Mesodermal cell (in vitro differentiated cells): ENCODE measurements around the gene LACRT.

Experiments
- H3K27ac ChIP-seq: 2 replicates; pipeline ENCODE4 v1.7.0; 2013; ENCODE audit warnings: mild to moderate bottlenecking, low read depth, low read length, moderate library complexity; ENCODE audit not compliant: severe bottlenecking
- H3K36me3 ChIP-seq: 2 replicates; pipeline ENCODE4 v1.7.1; 2013; ENCODE audit warnings: mild to moderate bottlenecking, low read length, moderate library complexity; ENCODE audit not compliant: control insufficient read depth, insufficient read depth
- H3K4me1 ChIP-seq: one replicate; pipeline ENCODE4 v1.7.1; 2013; ENCODE audit warnings: mild to moderate bottlenecking, low read length; ENCODE audit not compliant: insufficient read depth, control insufficient read depth, poor library complexity, severe bottlenecking
- H3K4me3 ChIP-seq: 2 replicates; pipeline ENCODE4 v1.7.0; 2013; ENCODE audit warnings: low read length, control low read depth, mild to moderate bottlenecking; ENCODE audit not compliant: insufficient read depth, poor library complexity, severe bottlenecking; ENCODE audit errors: extremely low read depth
- H3K9me3 ChIP-seq: 2 replicates; pipeline ENCODE4 v1.7.1; 2013; ENCODE audit warnings: mild to moderate bottlenecking, low read length, moderate library complexity; ENCODE audit not compliant: control insufficient read depth
- WGBS, 2 experiments: methylation state at CpG; one replicate each; pipeline ENCODE4 v1.1.5; 2013; ENCODE audit warnings: missing lambda C conversion rate in 2 of 2; ENCODE audit not compliant: insufficient coverage in 2 of 2; 5-methylcytosine and 5-hydroxymethylcytosine counted together

Gene LACRT

DNA sequence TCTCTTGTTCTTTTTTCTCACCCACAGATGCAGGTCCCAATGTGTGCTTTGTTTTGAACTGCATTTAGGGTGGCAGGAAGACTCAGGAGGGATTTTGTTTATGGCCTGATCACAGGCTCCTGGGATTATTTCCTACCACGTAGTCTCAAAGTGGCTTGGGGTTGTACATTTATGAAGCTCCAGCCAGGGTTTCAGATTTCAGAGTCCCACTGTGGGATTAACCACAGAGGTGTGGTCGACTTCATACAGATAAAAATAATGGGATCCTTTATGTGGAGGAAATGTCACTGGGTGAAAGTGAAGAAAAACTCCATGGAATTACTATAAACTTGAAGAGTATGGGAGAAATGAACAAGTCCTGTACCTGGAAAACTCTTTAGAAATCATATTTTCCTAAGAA, 32.0 kb downstream of the LACRT start:
- no peak overlapping the region for H3K4me3 ChIP-seq
- H3K9me3 ChIP-seq = no peaks in the 10 kb centered on the region
- H3K27ac ChIP-seq = no peak overlapping the region
- H3K4me1 ChIP-seq = peaks cover 8% of the 10 kb centered on the region
- no peaks in the 10 kb centered on the region for H3K36me3 ChIP-seq
- 86 to 100% methylated on average over 1 of the region's 2 CpGs for whole genome bisulfite sequencing, 2 experiments

DNA sequence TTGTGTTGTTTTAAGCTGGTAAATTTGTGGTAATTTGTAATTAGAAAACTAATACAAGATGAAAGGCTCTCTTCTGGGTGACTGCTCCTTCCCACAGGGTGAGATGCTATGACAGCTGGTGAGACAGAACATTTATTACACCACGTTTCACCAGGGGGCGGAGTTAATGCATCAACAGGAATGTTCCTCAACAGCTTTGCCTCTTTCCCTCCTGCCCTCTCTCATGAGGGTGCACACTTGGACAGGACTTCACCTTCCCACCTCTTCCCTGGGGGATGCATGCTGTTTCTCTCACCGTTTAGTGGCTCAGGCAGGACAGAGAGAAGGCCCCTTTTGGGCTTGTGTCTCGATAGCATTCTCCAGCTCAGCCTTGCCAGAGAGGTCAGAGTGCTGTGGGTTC, 32.9 kb downstream of the LACRT start:
- no peak overlapping the region for H3K4me3 ChIP-seq
- H3K9me3 ChIP-seq = no peaks in the 10 kb centered on the region
- WGBS, 2 experiments = 67 to 68% methylated on average over 3 to 4 of the region's 4 CpGs
- H3K27ac ChIP-seq = no peak overlapping the region
- H3K36me3 ChIP-seq = no peaks in the 10 kb centered on the region
- peaks cover 8% of the 10 kb centered on the region for H3K4me1 ChIP-seq

- Histone ChIP-seq H3K4me1 (peaks cover 4% of the 10 kb centered on the region), H3K36me3 (no peaks in the 10 kb centered on the region), H3K9me3 (no peaks in the 10 kb centered on the region), H3K27ac (no peak overlapping the region), H3K4me3 (no peak overlapping the region)
- 82 to 86% methylated on average over 5 of the region's 5 CpGs for WGBS, 2 experiments
These were observed 35.7 kb downstream of the LACRT start for GRCh38 chr12:54598970-54599369.

DNA sequence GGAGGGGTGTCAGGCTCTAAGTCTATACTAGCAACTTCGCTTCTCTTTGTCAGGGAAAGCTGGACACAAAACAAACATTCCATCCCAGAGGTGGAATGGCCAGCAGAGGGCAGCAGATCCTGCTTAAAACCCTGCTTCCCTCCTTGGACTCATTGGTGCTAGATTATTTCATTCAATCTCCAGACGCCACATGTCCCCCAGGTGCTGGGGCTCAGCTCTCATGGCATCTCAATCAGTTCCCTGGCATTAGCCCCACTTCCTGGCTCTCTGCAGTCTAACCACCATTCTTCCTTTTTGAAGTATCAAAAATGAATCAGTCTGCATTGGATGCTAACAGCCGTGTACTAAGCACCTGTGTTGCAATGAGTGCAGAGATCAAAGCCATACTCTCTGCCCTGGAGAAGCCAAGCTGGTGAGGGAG, 38.2 kb downstream of the LACRT start:
- H3K4me1 ChIP-seq = peaks cover 8% of the 10 kb centered on the region
- no peaks in the 10 kb centered on the region for H3K36me3 ChIP-seq
- no peak overlapping the region for H3K4me3 ChIP-seq
- H3K27ac ChIP-seq = no peak overlapping the region
- 61 to 71% methylated on average over 2 to 3 of the region's 3 CpGs for WGBS, 2 experiments
- no peaks in the 10 kb centered on the region for H3K9me3 ChIP-seq

DNA sequence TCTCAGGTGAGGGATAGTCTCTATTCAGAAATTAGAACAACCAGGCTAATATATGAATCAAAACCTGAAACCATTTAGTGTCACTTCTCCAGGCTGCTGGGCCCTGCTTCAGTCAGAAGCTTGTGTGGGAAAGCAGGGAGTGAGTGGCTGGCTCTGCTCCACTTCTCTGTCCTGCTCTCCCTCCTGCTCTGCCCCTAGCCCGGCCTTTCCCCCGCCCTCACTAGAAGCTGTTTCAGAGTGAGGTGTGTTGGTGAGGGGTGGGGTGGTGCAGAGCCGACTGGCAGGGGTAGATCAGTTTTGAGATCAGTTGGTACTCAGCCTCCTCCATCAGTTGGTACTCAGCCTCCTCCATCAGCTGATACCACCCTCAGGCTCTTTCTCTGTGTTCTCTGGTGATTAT, 39.2 kb downstream of the LACRT start:
- Histone ChIP-seq H3K9me3 (no peaks in the 10 kb centered on the region), H3K27ac (no peak overlapping the region), H3K4me1 (peaks cover 8% of the 10 kb centered on the region), H3K4me3 (no peak overlapping the region), H3K36me3 (no peaks in the 10 kb centered on the region)
- WGBS, 2 experiments = no CpG with 5 or more reads among the region's 3 CpGs

DNA sequence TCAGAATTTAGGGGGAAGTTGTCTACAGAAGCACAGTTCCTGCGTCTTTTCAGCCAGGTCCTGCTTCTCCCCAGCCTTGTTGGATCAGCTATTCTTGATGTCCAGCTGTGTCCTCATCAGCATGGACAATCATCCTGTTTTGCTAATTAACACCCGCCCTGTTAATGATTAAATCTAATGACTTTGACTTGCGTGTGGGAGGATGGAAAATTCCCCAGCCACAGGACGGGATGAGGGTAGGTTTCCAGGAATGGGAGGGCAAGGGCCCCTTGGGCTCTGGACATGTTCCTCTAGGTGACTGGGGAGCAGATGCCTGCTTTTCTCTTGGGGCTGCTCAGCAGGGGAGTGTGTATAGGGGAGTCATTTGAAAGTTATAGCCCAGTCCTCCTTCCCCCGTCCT, 41.0 kb downstream of the LACRT start:
- no peaks in the 10 kb centered on the region for H3K36me3 ChIP-seq
- no peak overlapping the region for H3K4me3 ChIP-seq
- no peak overlapping the region for H3K27ac ChIP-seq
- no peaks in the 10 kb centered on the region for H3K9me3 ChIP-seq
- WGBS, 2 experiments = 57 to 65% methylated on average over 1 to 2 of the region's 5 CpGs
- H3K4me1 ChIP-seq = peaks cover 8% of the 10 kb centered on the region

- H3K36me3 ChIP-seq = no peaks in the 10 kb centered on the region
- H3K27ac ChIP-seq = no peak overlapping the region
- peaks cover 8% of the 10 kb centered on the region for H3K4me1 ChIP-seq
- no peak overlapping the region for H3K4me3 ChIP-seq
- 68 to 78% methylated on average over 3 of the region's 4 CpGs for WGBS, 2 experiments
- no peaks in the 10 kb centered on the region for H3K9me3 ChIP-seq
These were observed 41.6 kb downstream of the LACRT start for GRCh38 chr12:54593135-54593534.

DNA sequence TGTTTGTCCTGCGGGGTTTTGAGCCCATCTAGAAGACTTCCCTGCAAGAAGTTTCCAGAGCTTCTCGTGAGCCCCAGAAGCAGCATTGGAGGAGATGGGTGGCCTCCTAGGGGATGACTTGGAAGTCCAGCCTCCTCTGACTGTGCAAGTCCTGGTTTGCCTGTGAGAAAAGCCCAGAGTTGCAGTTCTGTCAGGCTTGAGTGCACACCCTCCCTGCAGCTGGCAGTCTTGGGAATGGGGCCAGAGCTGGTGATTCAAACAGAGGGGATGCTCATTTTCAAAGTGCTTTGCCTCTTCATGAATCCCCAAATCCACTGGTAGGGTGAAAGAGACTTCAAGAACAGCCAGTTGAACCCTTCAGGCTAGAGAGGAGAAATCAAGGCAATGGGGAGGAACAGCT, 42.4 kb downstream of the LACRT start:
- H3K4me1 ChIP-seq = peaks cover 17% of the 10 kb centered on the region
- no peaks in the 10 kb centered on the region for H3K9me3 ChIP-seq
- 85 to 94% methylated on average over 2 of the region's 2 CpGs for WGBS, 2 experiments
- H3K27ac ChIP-seq = no peak overlapping the region
- no peak overlapping the region for H3K4me3 ChIP-seq
- H3K36me3 ChIP-seq = no peaks in the 10 kb centered on the region

DNA sequence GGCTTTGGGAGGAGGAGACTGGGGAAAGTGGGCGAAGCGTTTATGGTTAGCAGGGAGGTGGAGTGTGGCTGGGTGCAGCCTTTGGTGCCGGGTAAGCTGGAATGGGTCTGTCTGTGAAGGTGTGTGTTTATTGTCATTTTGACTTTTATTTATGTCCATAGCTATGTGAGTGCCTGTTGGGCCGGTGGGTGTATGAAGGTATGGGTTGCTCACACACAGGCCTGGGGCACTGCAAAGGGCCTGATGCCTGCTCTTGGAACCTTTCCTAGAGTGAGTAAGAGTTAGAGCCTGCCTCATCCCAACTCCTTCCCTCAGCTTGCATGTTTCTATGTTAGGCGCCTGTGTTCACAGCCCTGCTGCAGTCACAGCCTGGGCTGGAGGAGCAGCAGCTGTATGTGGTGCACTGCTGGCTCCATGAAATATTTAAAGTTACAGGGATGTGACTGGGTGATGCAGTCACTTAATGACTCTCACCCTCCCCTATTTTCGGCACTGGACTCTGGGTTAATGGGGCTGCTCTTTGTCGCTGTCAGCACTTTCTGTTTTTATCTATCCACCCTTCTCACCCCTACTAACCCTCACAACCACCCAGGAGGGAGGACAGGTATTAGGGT, 43.6 kb downstream of the LACRT start:
- no peak overlapping the region for H3K4me3 ChIP-seq
- WGBS, 2 experiments = 70 to 90% methylated on average over 3 of the region's 7 CpGs
- no peaks in the 10 kb centered on the region for H3K36me3 ChIP-seq
- H3K27ac ChIP-seq = no peak overlapping the region
- H3K9me3 ChIP-seq = no peaks in the 10 kb centered on the region
- H3K4me1 ChIP-seq = peaks cover 18% of the 10 kb centered on the region

- peaks cover 18% of the 10 kb centered on the region for H3K4me1 ChIP-seq
- H3K4me3 ChIP-seq = no peak overlapping the region
- 66 to 83% methylated on average over 3 to 4 of the region's 5 CpGs for WGBS, 2 experiments
- no peaks in the 10 kb centered on the region for H3K9me3 ChIP-seq
- H3K27ac ChIP-seq = no peak overlapping the region
- H3K36me3 ChIP-seq = no peaks in the 10 kb centered on the region
These were observed 44.7 kb downstream of the LACRT start for GRCh38 chr12:54589964-54590363.

GRCh38 chr12:54588890-54589267, 45.8 kb downstream of the LACRT start:
- H3K4me3 ChIP-seq = peak overlapping the region; percentile 25
- WGBS, 2 experiments = 27 to 30% methylated on average over 13 of the region's 13 CpGs
- H3K4me1 ChIP-seq = peaks cover 19% of the 10 kb centered on the region
- H3K9me3 ChIP-seq = no peaks in the 10 kb centered on the region
- no peaks in the 10 kb centered on the region for H3K36me3 ChIP-seq
- no peak overlapping the region for H3K27ac ChIP-seq
